ENCODE results near the gene C16orf96. TPM values are rescaled to one million over a fixed set of nuclear protein-coding genes. Genes with fewer than 3 reads are reported as not detected.

C16orf96 gene
- total RNA-seq, 1 donor from 2014 or later, result not detected

GRCh38 chr16:4588961-4589360, 32.8 kb downstream of the C16orf96 start:
- Histone ChIP-seq H3K9me3 (peaks cover 0 to 4% of the 10 kb centered on the region in 2 donors), H3K4me1 (no peaks in the 10 kb centered on the region), H3K4me3 (no peak overlapping the region), H3K36me3 (no peaks in the 10 kb centered on the region), H3K27ac (no peak overlapping the region), H3K27me3 (no peaks in the 10 kb centered on the region)
- no peak for TF ChIP-seq CTCF (IDR thresholded peaks at IDR 0.05)
- intact Hi-C loops (cut with DNase I), result loop anchor here (5.0 kb wide), 1 partner anchor 82 kb away; no protein-coding TSS in a partner anchor
- no peak for DNase-seq (ENCODE audit: low spot score in 2 of 2)

- no peak for TF ChIP-seq CTCF (IDR thresholded peaks at IDR 0.05)
- H3K4me3 ChIP-seq, result no peak overlapping the region
- no peaks in the 10 kb centered on the region for H3K36me3 ChIP-seq
- intact Hi-C loops (cut with DNase I), result no loop called here
- peaks cover 0 to 4% of the 10 kb centered on the region in 2 donors for H3K9me3 ChIP-seq
- no peak overlapping the region for H3K27ac ChIP-seq
- no peak for DNase-seq (ENCODE audit: low spot score in 2 of 2)
- H3K4me1 ChIP-seq, result no peaks in the 10 kb centered on the region
- no peaks in the 10 kb centered on the region for H3K27me3 ChIP-seq
These were observed 35.1 kb downstream of the C16orf96 start for GRCh38 chr16:4591191-4591590.

- Histone ChIP-seq H3K27ac (no peak overlapping the region), H3K4me3 (no peak overlapping the region), H3K36me3 (no peaks in the 10 kb centered on the region), H3K4me1 (no peaks in the 10 kb centered on the region), H3K27me3 (no peaks in the 10 kb centered on the region), H3K9me3 (peaks cover 0 to 4% of the 10 kb centered on the region in 2 donors)
- no peak for TF ChIP-seq CTCF (IDR thresholded peaks at IDR 0.05)
- intact Hi-C loops (cut with DNase I), result no loop called here
- no peak for DNase-seq (ENCODE audit: low spot score in 2 of 2)
These were observed 35.7 kb downstream of the C16orf96 start for GRCh38 chr16:4591706-4592470.

GRCh38 chr16:4593086-4593485, 36.9 kb downstream of the C16orf96 start:
- Histone ChIP-seq H3K27ac (no peak overlapping the region), H3K9me3 (peaks cover 0 to under 1% of the 10 kb centered on the region in 2 donors), H3K4me3 (no peak overlapping the region), H3K4me1 (no peaks in the 10 kb centered on the region), H3K27me3 (no peaks in the 10 kb centered on the region), H3K36me3 (no peaks in the 10 kb centered on the region)
- TF ChIP-seq CTCF (IDR thresholded peaks at IDR 0.05), result no peak
- DNase-seq (ENCODE audit: low spot score in 2 of 2), result no peak
- intact Hi-C loops (cut with DNase I), result no loop called here

- no peaks in the 10 kb centered on the region for H3K4me1 ChIP-seq
- intact Hi-C loops (cut with DNase I), result no loop called here
- H3K27ac ChIP-seq, result no peak overlapping the region
- no peaks in the 10 kb centered on the region for H3K27me3 ChIP-seq
- H3K36me3 ChIP-seq, result no peaks in the 10 kb centered on the region
- no peaks in the 10 kb centered on the region for H3K9me3 ChIP-seq
- DNase-seq (ENCODE audit: low spot score in 2 of 2), result no peak
- H3K4me3 ChIP-seq, result no peak overlapping the region
- no peak for TF ChIP-seq CTCF (IDR thresholded peaks at IDR 0.05)
These were observed 38.6 kb downstream of the C16orf96 start for GRCh38 chr16:4594433-4595410.
